Endothelial cell of umbilical vein (primary cell): ENCODE data around the gene SULT1E1. TPM values are rescaled to one million over a fixed set of nuclear protein-coding genes. Genes with fewer than 3 reads are reported as not detected.

ENCODE experiments used
- BruUV-seq: library from RNA; stranded (reverse); fragments of 400-500 nt; replicated peaks from 2 replicates; lab custom pipeline; 2021; lab: Mats Ljungman, UMichigan
- CTCF ChIA-PET: fragments of 300-600, 350-600 bp; sonication (Branson Sonifier 250); formaldehyde crosslinking; loops from one replicate; lab custom pipeline; 2021; ENCODE audit warnings: antibody characterized with exemption, inconsistent platforms; lab: Charles Lee
- POLR2A ChIA-PET: fragments of 300-600, 350-600 bp; sonication (Branson Sonifier 250); formaldehyde crosslinking; loops from one replicate; lab custom pipeline; 2021; ENCODE audit warnings: antibody characterized with exemption, inconsistent platforms; lab: Charles Lee
- DNase-seq: peaks from one replicate; pipeline ENCODE4 v3.0.0-alpha.2; 2011; ENCODE audit warnings: low read depth, low spot score
- FAIRE-seq: peaks from 2 replicates; lab custom pipeline; 2011; peaks lifted over from hg19 to GRCh38; lab: Jason Lieb, UNC
- H2AFZ ChIP-seq: 2 replicates; pipeline ENCODE4 v1.6.0; 2012; ENCODE audit warnings: low read depth, low read length, control low read depth, inconsistent platforms
- H3K27ac ChIP-seq: 2 replicates; pipeline ENCODE4 v1.5.1; 2011; ENCODE audit warnings: low read depth, mild to moderate bottlenecking, control low read depth, low read length, moderate library complexity; ENCODE audit not compliant: insufficient read depth
- H3K27me3 ChIP-seq, 2 experiments: 2 replicates each; pipeline versions ENCODE4 v1.6.0 to v1.6.1; 2011; ENCODE audit warnings: low read length in 2 of 2, mixed read lengths in 1 of 2; ENCODE audit not compliant: control insufficient read depth in 2 of 2, insufficient read depth in 2 of 2
- H3K36me3 ChIP-seq, 2 experiments: 2 replicates in 1 of 2; 3 replicates in 1 of 2; pipeline ENCODE4 v1.5.1; 2011; ENCODE audit warnings: low read length in 2 of 2, mild to moderate bottlenecking in 1 of 2, moderate library complexity in 1 of 2; ENCODE audit not compliant: control insufficient read depth in 2 of 2, insufficient read depth in 2 of 2; ENCODE audit errors: extremely low read depth in 1 of 2
- H3K4me1 ChIP-seq: 3 replicates; pipeline ENCODE4 v1.5.1; 2011; ENCODE audit warnings: mild to moderate bottlenecking, low read length; ENCODE audit not compliant: control insufficient read depth, insufficient read depth; ENCODE audit errors: extremely low read depth
- H3K4me2 ChIP-seq: 2 replicates; pipeline ENCODE4 v1.6.1; 2011; ENCODE audit warnings: low read length, control low read depth, mixed read lengths; ENCODE audit not compliant: insufficient read depth
- H3K4me3 ChIP-seq, 3 experiments: fragments of 200-600 bp in 1 of 3; sonication (generic), shearing (Covaris generic) in 1 of 3; replicated peaks in 1 of 3; 2 replicates each; pipeline ENCODE4 v1.5.1; 2011 to 2016; ENCODE audit warnings: control low read depth in 3 of 3, low read length in 3 of 3, mild to moderate bottlenecking in 2 of 3, inconsistent platforms in 1 of 3, low read depth in 1 of 3, moderate library complexity in 1 of 3; ENCODE audit not compliant: insufficient read depth in 1 of 3
- H3K79me2 ChIP-seq: 2 replicates; pipeline ENCODE4 v1.6.0; 2012; ENCODE audit warnings: low read length, inconsistent platforms; ENCODE audit not compliant: control insufficient read depth, insufficient read depth
- H3K9ac ChIP-seq: replicated peaks from 2 replicates; pipeline ENCODE3; 2011; ENCODE audit warnings: low read length, control low read depth; ENCODE audit not compliant: insufficient read depth; ENCODE audit errors: extremely low read depth
- H3K9me1 ChIP-seq: replicated peaks from 3 replicates; pipeline ENCODE4 v1.6.0; 2011; ENCODE audit warnings: mild to moderate bottlenecking, low read length; ENCODE audit not compliant: control insufficient read depth, insufficient read depth; ENCODE audit errors: extremely low read depth
- H3K9me3 ChIP-seq: replicated peaks from 2 replicates; pipeline ENCODE4 v1.5.1; 2012; ENCODE audit warnings: low read length, inconsistent platforms; ENCODE audit not compliant: control insufficient read depth, insufficient read depth
- H4K20me1 ChIP-seq: replicated peaks from 2 replicates; pipeline ENCODE3; 2011; ENCODE audit warnings: mild to moderate bottlenecking, low read length; ENCODE audit not compliant: control insufficient read depth, insufficient read depth; ENCODE audit errors: extremely low read depth
- CTCF ChIP-seq, 2 donors: IDR thresholded peaks; 1 replicate in 1 of 2; 2 replicates in 1 of 2; pipeline ENCODE4 v1.5.1; 2011; ENCODE audit warnings: low read length in 2 of 2, mild to moderate bottlenecking in 2 of 2, moderate library complexity in 2 of 2, control low read depth in 1 of 2, inconsistent platforms in 1 of 2, low read depth in 1 of 2; ENCODE audit not compliant: insufficient read depth in 1 of 2; ENCODE audit errors: extremely low read depth in 1 of 2
- EZH2 ChIP-seq: IDR thresholded peaks from 2 replicates; pipeline ENCODE4 v1.6.1; 2012; ENCODE audit warnings: borderline replicate concordance, low read depth, mild to moderate bottlenecking, moderate library complexity, low read length, inconsistent platforms; ENCODE audit not compliant: severe bottlenecking
- FOS ChIP-seq: IDR thresholded peaks from 2 replicates; pipeline ENCODE4 v1.6.1; 2011; ENCODE audit warnings: mild to moderate bottlenecking, low read length, moderate library complexity, borderline replicate concordance; ENCODE audit not compliant: insufficient read depth
- GATA2 ChIP-seq: IDR thresholded peaks from 2 replicates; pipeline ENCODE4 v1.7.0; 2011; ENCODE audit warnings: low read depth, mild to moderate bottlenecking, moderate library complexity, mixed read lengths, low read length; ENCODE audit not compliant: insufficient read length, insufficient read depth
- JUN ChIP-seq: IDR thresholded peaks from 2 replicates; pipeline ENCODE4 v1.6.1; 2011; ENCODE audit warnings: borderline replicate concordance, low read depth; ENCODE audit not compliant: insufficient read length, insufficient read depth
- MYC ChIP-seq: IDR thresholded peaks from one replicate; pipeline ENCODE4 v1.6.1; 2011; ENCODE audit warnings: mild to moderate bottlenecking, low read depth, low read length
- POLR2A ChIP-seq: IDR thresholded peaks from 2 replicates; pipeline ENCODE4 v1.6.1; 2012; ENCODE audit warnings: low read depth, mild to moderate bottlenecking, control low read depth, low read length
- POLR2AphosphoS5 ChIP-seq: IDR thresholded peaks from 2 replicates; pipeline ENCODE4 v1.6.1; 2012; ENCODE audit warnings: low read depth, mild to moderate bottlenecking, control low read depth, low read length, moderate library complexity; ENCODE audit not compliant: insufficient read depth
- dilution Hi-C: fragments of 300-500 bp; cut with MboI; formaldehyde crosslinking; loops from one replicate; pipeline ENCODE4 v1.15.0; 2019; ENCODE audit warnings: low sequenced_read_pairs; ENCODE audit not compliant: extremely low pct_ligation_motif_present
- intact Hi-C: fragments of 100-400 bp; cut with micrococcal nuclease; formaldehyde crosslinking; loops from one replicate; pipeline ENCODE4 v1.10.0; 2022
- polyA plus RNA-seq, 4 experiments: library from polyadenylated mRNA; depleted of rRNA in 3 of 4; stranded (reverse) in 3 of 4; unstranded in 1 of 4; fragments of >200 nt; gene quantifications; 2 replicates each; pipeline versions ENCODE4 v1.2.1 to v1.2.3, GENCODE V29; 2011 to 2012; ENCODE audit warnings: missing spikeins in 1 of 4
- total RNA-seq: library from RNA; stranded (reverse); gene quantifications from 2 replicates; pipeline ENCODE4 v1.2.3, GENCODE V29; 2021
- TF ChIP-seq, protein P1 (sequence below): IDR thresholded peaks from 2 replicates; pipeline ENCODE4 v1.6.1; 2011; ENCODE audit not compliant: insufficient read depth, insufficient read length

The SULT1E1 gene
- total and polyA plus RNA-seq, 2 donors (not counting 3 experiments of a cell fraction or from before 2014, with no cell fraction given), result 25.8 to 34.5 TPM

DNA sequence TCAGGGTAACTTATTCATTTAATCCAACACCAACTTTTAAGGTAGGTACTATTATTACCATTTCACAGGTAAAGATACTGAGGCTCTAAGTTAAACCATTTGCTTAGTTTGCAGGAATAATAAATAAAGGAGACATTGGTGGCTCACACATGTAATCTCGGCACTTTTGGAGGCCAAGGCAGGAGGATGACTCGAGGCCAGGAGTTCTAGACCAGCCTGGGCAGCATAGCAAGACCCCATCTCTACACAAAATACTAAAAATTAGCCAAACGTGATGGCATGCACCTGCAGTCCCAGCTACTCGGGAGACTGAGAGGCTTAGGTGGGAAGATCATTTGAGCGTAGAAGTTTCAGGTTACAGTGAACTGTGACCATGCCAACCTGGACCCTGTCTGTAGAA is 37.7 kb downstream of the SULT1E1 start:
- no peak overlapping the region for H2AFZ ChIP-seq
- H4K20me1 ChIP-seq, result no peaks in the 10 kb centered on the region
- TF ChIP-seq, protein P1, sequence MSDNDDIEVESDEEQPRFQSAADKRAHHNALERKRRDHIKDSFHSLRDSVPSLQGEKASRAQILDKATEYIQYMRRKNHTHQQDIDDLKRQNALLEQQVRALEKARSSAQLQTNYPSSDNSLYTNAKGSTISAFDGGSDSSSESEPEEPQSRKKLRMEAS, result no peak
- TF ChIP-seq EZH2, result no peak
- no peaks in the 10 kb centered on the region for H3K36me3 ChIP-seq
- H3K9ac ChIP-seq, result no peak overlapping the region
- H3K4me3 ChIP-seq, result no peak overlapping the region
- no peaks in the 10 kb centered on the region for H3K9me3 ChIP-seq
- FAIRE-seq (no peak), DNase-seq (no peak)
- no peaks in the 10 kb centered on the region for H3K79me2 ChIP-seq
- no peaks in the 10 kb centered on the region for H3K9me1 ChIP-seq
- no peak overlapping the region for H3K4me2 ChIP-seq
- no peaks in the 10 kb centered on the region for H3K27me3 ChIP-seq
- peaks cover 11% of the 10 kb centered on the region for H3K4me1 ChIP-seq
- dilution Hi-C loops (no loop called here), intact Hi-C loops (no loop called here)
- POLR2A ChIA-PET, result no interaction called here
- BruUV-seq, result no TSS peak
- CTCF ChIA-PET, result interaction anchor here (0.8 to 3.5 kb wide), 4 partner anchors 12 to 132 kb away, joined by 3 to 34 read pairs (median 7); no protein-coding TSS in a partner anchor
- H3K27ac ChIP-seq, result no peak overlapping the region

DNA sequence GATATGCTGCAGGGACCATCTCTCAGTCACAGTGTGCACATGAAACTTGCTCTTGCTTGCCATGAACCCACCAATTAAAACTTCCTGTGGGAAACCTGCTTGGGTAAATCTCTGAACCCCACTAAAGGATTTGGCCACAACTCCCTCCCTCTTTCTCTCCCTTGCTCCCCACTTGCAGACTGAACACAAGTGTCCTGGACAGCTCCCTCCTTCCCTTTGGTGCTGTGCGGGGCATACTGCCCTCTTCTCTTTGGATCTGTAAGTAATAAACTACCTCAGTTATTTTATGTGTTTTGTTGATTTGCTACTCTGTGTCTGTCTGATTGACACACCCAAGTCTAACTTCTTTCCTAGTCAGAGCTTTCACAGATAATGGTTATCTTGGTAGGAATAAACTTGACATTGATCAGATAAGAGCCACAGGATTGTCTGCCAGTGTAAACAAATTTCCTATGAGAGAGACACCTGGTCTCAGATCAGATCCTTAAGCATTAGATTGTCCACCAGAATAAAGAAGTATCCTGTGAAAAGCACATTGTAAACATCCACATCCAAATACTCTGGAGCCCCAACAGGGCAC is 41.8 kb downstream of the SULT1E1 start:
- no peaks in the 10 kb centered on the region for H3K27me3 ChIP-seq
- H3K4me3 ChIP-seq, result no peak overlapping the region
- POLR2A ChIA-PET, result no interaction called here
- no peaks in the 10 kb centered on the region for H3K36me3 ChIP-seq
- no peaks in the 10 kb centered on the region for H3K9me3 ChIP-seq
- no peak overlapping the region for H3K9ac ChIP-seq
- FAIRE-seq, result no peak
- intact Hi-C loops, result no loop called here
- no peak overlapping the region for H2AFZ ChIP-seq
- H4K20me1 ChIP-seq, result no peaks in the 10 kb centered on the region
- H3K9me1 ChIP-seq, result no peaks in the 10 kb centered on the region
- CTCF ChIA-PET, result no interaction called here
- H3K4me2 ChIP-seq, result no peak overlapping the region
- no peak for DNase-seq
- no peaks in the 10 kb centered on the region for H3K79me2 ChIP-seq
- dilution Hi-C loops, result no loop called here
- BruUV-seq, result no TSS peak
- H3K27ac ChIP-seq, result no peak overlapping the region
- TF ChIP-seq GATA2 (no peak), CTCF (IDR thresholded peaks at IDR 0.05; ENCODE audit: extremely low read depth in 1 of 2, insufficient read depth in 1 of 2, low read depth in 1 of 2, low read length in 2 of 2) (no peak), MYC (no peak), POLR2A (no peak), EZH2 (no peak), JUN (no peak), POLR2AphosphoS5 (no peak), FOS (no peak)
- TF ChIP-seq, protein P1, result no peak
- H3K4me1 ChIP-seq, result peaks cover 2% of the 10 kb centered on the region
